ENCODE results near the gene PHB1. TPM values are rescaled to one million over a fixed set of nuclear protein-coding genes. Genes with fewer than 3 reads are reported as not detected.

PHB1 gene
- total and polyA plus RNA-seq, 2 of the 8 experiments (the other 6 are each of a cell fraction or from before 2014, with no cell fraction given), result 386 to 597 TPM

DNA sequence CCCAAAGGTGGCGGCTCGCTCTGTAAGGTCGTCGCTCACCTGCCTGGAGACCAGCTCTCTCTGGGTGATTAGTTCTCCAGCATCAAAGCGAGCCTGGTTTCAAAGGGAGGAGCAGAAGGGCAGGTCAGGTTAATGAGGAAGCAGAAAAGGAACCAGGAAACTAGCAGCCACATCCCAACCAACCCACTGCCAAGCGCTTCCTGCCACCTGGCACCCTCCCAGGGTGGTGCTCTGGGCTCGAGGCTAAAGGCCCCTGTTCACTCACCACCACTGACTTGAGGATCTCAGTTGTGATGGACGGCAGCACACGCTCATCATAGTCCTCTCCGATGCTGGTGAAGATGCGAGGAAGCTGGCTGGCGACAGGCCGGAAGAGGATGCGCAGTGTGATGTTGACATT is 5.6 kb downstream of the PHB1 start:
- no peak overlapping the region for H3K23ac ChIP-seq (ENCODE audit: insufficient read length)
- no peak overlapping the region for H3K4me3 ChIP-seq (ENCODE audit: extremely low read depth in 1 of 4, insufficient read depth in 2 of 4, low read depth in 3 of 4, low read length in 4 of 4)
- no peak overlapping the region for H4K91ac ChIP-seq (replicated peaks; ENCODE audit: insufficient read length, low read length)
- H2BK20ac ChIP-seq (ENCODE audit: low read length), result no peak overlapping the region
- CTCF ChIA-PET (ENCODE audit: partially characterized antibody), result interaction anchor here (0.6 to 8.9 kb wide), 32 partner anchors 10 to 284 kb away, joined by 3 to 138 read pairs (median 5); no protein-coding TSS in a partner anchor
- H2BK5ac ChIP-seq (ENCODE audit: low read depth, low read length), result no peak overlapping the region
- H3K36me3 ChIP-seq (ENCODE audit: control insufficient read depth in 2 of 4, insufficient read depth in 4 of 4, low read length in 3 of 4), result peaks cover 43 to 86% (median 75%) of the 10 kb centered on the region in 4 experiments
- no peak overlapping the region for H2BK12ac ChIP-seq (ENCODE audit: low read depth, low read length)
- no peaks in the 10 kb centered on the region for H3K4me1 ChIP-seq (replicated peaks in 1 of 4; ENCODE audit: control insufficient read depth in 3 of 4, insufficient read depth in 4 of 4, low read length in 3 of 4)
- H2AK5ac ChIP-seq (ENCODE audit: low read depth, low read length), result no peak overlapping the region
- POLR2A ChIA-PET (ENCODE audit: partially characterized antibody), result interaction anchor here (1.0 to 2.0 kb wide), 4 partner anchors 8 to 147 kb away, joined by 3 to 7 read pairs (median 4); no protein-coding TSS in a partner anchor
- TF ChIP-seq JUN (IDR thresholded peaks at IDR 0.05; ENCODE audit: low read depth, low read length) (no peak), SP4 (IDR thresholded peaks at IDR 0.05; ENCODE audit: low read length) (no peak), HDAC2 (IDR thresholded peaks at IDR 0.05; ENCODE audit: borderline replicate concordance in 1 of 2, low read depth in 2 of 2, low read length in 2 of 2) (no peak), JUND (IDR thresholded peaks at IDR 0.05; ENCODE audit: low read length) (no peak), TAF7 (optimal IDR thresholded peaks at IDR 0.05; ENCODE audit: borderline replicate concordance, low read depth, low read length) (no peak), CEBPB (IDR thresholded peaks at IDR 0.05; ENCODE audit: low read depth, low read length) (no peak), FOSL1 (IDR thresholded peaks at IDR 0.05; ENCODE audit: insufficient read depth, low read depth, low read length) (no peak), PHF8 (conservative IDR thresholded peaks at IDR 0.05; ENCODE audit: low read depth, low read length) (no peak), POLR2AphosphoS5 (IDR thresholded peaks at IDR 0.05; ENCODE audit: low read depth, low read length) (no peak)
- TF ChIP-seq, protein P1, sequence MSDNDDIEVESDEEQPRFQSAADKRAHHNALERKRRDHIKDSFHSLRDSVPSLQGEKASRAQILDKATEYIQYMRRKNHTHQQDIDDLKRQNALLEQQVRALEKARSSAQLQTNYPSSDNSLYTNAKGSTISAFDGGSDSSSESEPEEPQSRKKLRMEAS (IDR thresholded peaks at IDR 0.05), result no peak
- H3K9ac ChIP-seq (replicated peaks in 1 of 4; ENCODE audit: extremely low read depth in 1 of 4, low read depth in 3 of 4, low read length in 3 of 4), result no peak overlapping the region
- H4K8ac ChIP-seq (ENCODE audit: extremely low read depth, insufficient read depth, low read length), result no peak overlapping the region
- H3K27me3 ChIP-seq (replicated peaks in 1 of 4; ENCODE audit: control insufficient read depth in 3 of 4, extremely low read depth in 1 of 4, insufficient read depth in 3 of 4, low read length in 3 of 4), result no peaks in the 10 kb centered on the region
- no peak overlapping the region for H3K14ac ChIP-seq (ENCODE audit: insufficient read length)
- no peak overlapping the region for H2BK120ac ChIP-seq (replicated peaks; ENCODE audit: low read depth, low read length)
- no peak overlapping the region for H4K5ac ChIP-seq (ENCODE audit: insufficient read length, low read depth, low read length)
- FAIRE-seq (no peak), DNase-seq (ENCODE audit: low read depth in 1 of 2, low spot score in 2 of 2) (no peak)
- H3K4ac ChIP-seq (replicated peaks; ENCODE audit: insufficient read length, low read depth, low read length), result no peak overlapping the region
- no peak overlapping the region for H3K18ac ChIP-seq (ENCODE audit: extremely low read depth, low read length)
- no peaks in the 10 kb centered on the region for H3K9me3 ChIP-seq (ENCODE audit: insufficient read depth in 2 of 2, low read depth in 1 of 2, low read length in 1 of 2)
- no peak overlapping the region for H3K27ac ChIP-seq (ENCODE audit: low read depth, low read length)
- H3K56ac ChIP-seq (replicated peaks; ENCODE audit: insufficient read length, low read depth, low read length), result no peak overlapping the region
- H4K20me1 ChIP-seq (replicated peaks in 1 of 2; ENCODE audit: control insufficient read depth in 1 of 2, insufficient read depth in 2 of 2, low read length in 2 of 2), result peaks cover 5 to 7% of the 10 kb centered on the region in 2 experiments
- WGBS, 2 experiments (ENCODE audit: extremely low coverage in 1 of 2, insufficient coverage in 1 of 2, insufficient read length in 1 of 2, insufficient replicate concordance in 2 of 2, low coverage in 1 of 2, low lambda C conversion rate in 2 of 2, missing lambda C conversion rate in 1 of 2), result 95% methylated on average over 14 of the region's 14 CpGs; no CpG with 5 or more reads in 1 of the 2 experiments
- peaks cover 2% of the 10 kb centered on the region for H3K79me1 ChIP-seq (ENCODE audit: low read depth, low read length)
- H3K4me2 ChIP-seq (ENCODE audit: insufficient read depth in 1 of 2, low read depth in 2 of 2, low read length in 2 of 2), result no peak overlapping the region
- H2AFZ ChIP-seq (ENCODE audit: low read length), result no peak overlapping the region
- peaks cover under 1 to 8% of the 10 kb centered on the region in 2 experiments; a peak in 3 of 4 replicates for H3K79me2 ChIP-seq (ENCODE audit: control insufficient read depth in 1 of 2, insufficient read depth in 2 of 2, low read length in 2 of 2)
- H2BK15ac ChIP-seq (ENCODE audit: low read length), result no peak overlapping the region
- peaks cover 1% of the 10 kb centered on the region; the same call in 1 of the 2 replicates for H3K23me2 ChIP-seq (ENCODE audit: low read depth, low read length)
